ENCODE results near the gene BPGM.

BPGM gene

GRCh38 chr7:134699021-134699818 lies 52.6 kb downstream of the BPGM start:
- no peak for DNase-seq

- no peak for DNase-seq
These were observed 53.2 kb downstream of the BPGM start for GRCh38 chr7:134699899-134700298.

GRCh38 chr7:134701272-134701671 lies 54.6 kb downstream of the BPGM start:
- DNase-seq: peak; percentile 8

- DNase-seq: no peak
These were observed 56.0 kb downstream of the BPGM start for GRCh38 chr7:134702366-134703240.

GRCh38 chr7:134703241-134703594 lies 56.6 kb downstream of the BPGM start:
- no peak for DNase-seq

- no peak for DNase-seq
These were observed 57.1 kb downstream of the BPGM start for GRCh38 chr7:134703782-134704181.

- DNase-seq: no peak
These were observed 58.2 kb downstream of the BPGM start for GRCh38 chr7:134704827-134705226.

GRCh38 chr7:134705716-134706115 lies 59.1 kb downstream of the BPGM start:
- no peak for DNase-seq

- DNase-seq: no peak
These were observed 59.8 kb downstream of the BPGM start for GRCh38 chr7:134706468-134706867.

GRCh38 chr7:134707663-134708378 lies 61.2 kb downstream of the BPGM start:
- no peak for DNase-seq

GRCh38 chr7:134708692-134709091 lies 62.0 kb downstream of the BPGM start:
- DNase-seq: no peak

GRCh38 chr7:134709197-134709596 lies 62.5 kb downstream of the BPGM start:
- no peak for DNase-seq

- no peak for DNase-seq
These were observed 63.8 kb downstream of the BPGM start for GRCh38 chr7:134710511-134710853.

GRCh38 chr7:134710854-134711624 lies 64.4 kb downstream of the BPGM start:
- no peak for DNase-seq

GRCh38 chr7:134712196-134712595 lies 65.5 kb downstream of the BPGM start:
- DNase-seq: no peak

GRCh38 chr7:134714470-134715205 lies 68.0 kb downstream of the BPGM start:
- peak; percentile 56 for DNase-seq

- no peak for DNase-seq
These were observed 71.7 kb downstream of the BPGM start for GRCh38 chr7:134718211-134718875.

GRCh38 chr7:134720091-134720935 lies 73.7 kb downstream of the BPGM start:
- DNase-seq: peak; percentile 46

GRCh38 chr7:134721171-134721570 lies 74.5 kb downstream of the BPGM start:
- no peak for DNase-seq

GRCh38 chr7:134722786-134723322 lies 76.2 kb downstream of the BPGM start:
- DNase-seq: no peak
